Nephron progenitor cell (in vitro differentiated cells): ENCODE measurements around the gene RNF125.
A peak's percentile ranks its signal among the peaks of the same experiment; 100 is the strongest.

Source experiments
- DNase-seq: peaks from one replicate; pipeline ENCODE4 v3.0.0; 2021
- H3K27ac Mint-ChIP-seq: 2 replicates; pipeline ENCODE4 v1.8.0; 2021; ENCODE audit warnings: mild to moderate bottlenecking, moderate library complexity, mixed read lengths
- H3K27me3 Mint-ChIP-seq: 2 replicates; pipeline ENCODE4 v1.8.0; 2021; ENCODE audit warnings: mild to moderate bottlenecking, low read depth, mixed read lengths; ENCODE audit not compliant: poor library complexity
- H3K36me3 Mint-ChIP-seq: 2 replicates; pipeline ENCODE4 v1.8.0; 2021; ENCODE audit warnings: low read depth, mixed read lengths
- H3K4me1 Mint-ChIP-seq: 2 replicates; pipeline ENCODE4 v1.8.0; 2021; ENCODE audit warnings: mixed read lengths
- H3K4me3 Mint-ChIP-seq: 2 replicates; pipeline ENCODE4 v1.8.0; 2021; ENCODE audit warnings: mild to moderate bottlenecking, moderate library complexity, mixed read lengths
- H3K9me3 Mint-ChIP-seq: 2 replicates; pipeline ENCODE4 v1.8.0; 2021; ENCODE audit warnings: mild to moderate bottlenecking, moderate library complexity, mixed read lengths
- CTCF ChIP-seq: fragments of 200-600 bp; sonication (generic); IDR thresholded peaks from 2 replicates; pipeline ENCODE4 v1.5.0; 2021; ENCODE audit warnings: antibody characterized with exemption

Gene RNF125

GRCh38 chr18:32021756-32022564 lies 3.3 kb downstream of the RNF125 start:
- peaks cover 3% of the 10 kb centered on the region for H3K9me3 Mint-ChIP-seq
- no peak overlapping the region for H3K27ac Mint-ChIP-seq
- DNase-seq = no peak
- TF ChIP-seq CTCF = no peak
- H3K4me1 Mint-ChIP-seq = peaks cover 20% of the 10 kb centered on the region
- H3K36me3 Mint-ChIP-seq = no peaks in the 10 kb centered on the region
- H3K27me3 Mint-ChIP-seq = peaks cover 27% of the 10 kb centered on the region
- no peak overlapping the region for H3K4me3 Mint-ChIP-seq

GRCh38 chr18:32025744-32026143 lies 7.1 kb downstream of the RNF125 start:
- peak overlapping the region; percentile 12 for H3K27ac Mint-ChIP-seq
- H3K27me3 Mint-ChIP-seq = peaks cover 14% of the 10 kb centered on the region
- H3K9me3 Mint-ChIP-seq = no peaks in the 10 kb centered on the region
- H3K36me3 Mint-ChIP-seq = no peaks in the 10 kb centered on the region
- H3K4me3 Mint-ChIP-seq = no peak overlapping the region
- DNase-seq = no peak
- no peak for TF ChIP-seq CTCF
- no peaks in the 10 kb centered on the region for H3K4me1 Mint-ChIP-seq

GRCh38 chr18:32026491-32027086 lies 8.0 kb downstream of the RNF125 start:
- Mint-ChIP-seq H3K27me3 (peaks cover 10% of the 10 kb centered on the region), H3K4me1 (no peaks in the 10 kb centered on the region), H3K4me3 (no peak overlapping the region), H3K27ac (no peak overlapping the region), H3K36me3 (no peaks in the 10 kb centered on the region), H3K9me3 (no peaks in the 10 kb centered on the region)
- DNase-seq = no peak
- no peak for TF ChIP-seq CTCF

- Mint-ChIP-seq H3K27me3 (peaks cover 12% of the 10 kb centered on the region), H3K9me3 (no peaks in the 10 kb centered on the region), H3K4me1 (no peaks in the 10 kb centered on the region), H3K4me3 (no peak overlapping the region), H3K36me3 (no peaks in the 10 kb centered on the region), H3K27ac (no peak overlapping the region)
- DNase-seq = no peak
- no peak for TF ChIP-seq CTCF
These were observed 10.9 kb downstream of the RNF125 start for GRCh38 chr18:32029558-32029957.

GRCh38 chr18:32032609-32033008 lies 14.0 kb downstream of the RNF125 start:
- no peak overlapping the region for H3K27ac Mint-ChIP-seq
- no peak for DNase-seq
- no peak overlapping the region for H3K4me3 Mint-ChIP-seq
- peaks cover 2% of the 10 kb centered on the region for H3K9me3 Mint-ChIP-seq
- H3K36me3 Mint-ChIP-seq = peaks cover 12% of the 10 kb centered on the region
- no peak for TF ChIP-seq CTCF
- H3K27me3 Mint-ChIP-seq = peaks cover 9% of the 10 kb centered on the region
- no peaks in the 10 kb centered on the region for H3K4me1 Mint-ChIP-seq
